A549 (cell line): ENCODE results near the gene CD48.

ENCODE experiments used
- CEBPB ChIP-seq, 2 experiments: fragments of >200 bp in 1 of 2; sonication (Bioruptor Twin) in 1 of 2; formaldehyde crosslinking in 1 of 2; IDR thresholded peaks; 2 replicates each; pipeline ENCODE4 v1.6.1; 2012 to 2016
- CHD2 ChIP-seq: fragments of 150-350 bp; IDR thresholded peaks from 2 replicates; pipeline ENCODE4 v1.6.1; 2014; ENCODE audit warnings: low read length; ENCODE audit not compliant: partially characterized antibody
- CHD4 ChIP-seq: fragments of 200-600 bp; sonication (generic); IDR thresholded peaks from 2 replicates; pipeline ENCODE4 v1.6.1; 2016; ENCODE audit warnings: antibody characterized with exemption, mild to moderate bottlenecking, borderline replicate concordance
- CTCF ChIP-seq: fragments of >200 bp; sonication (Bioruptor Twin); formaldehyde crosslinking; IDR thresholded peaks from 3 replicates; pipeline ENCODE4 v1.5.1; 2016
- EP300 ChIP-seq, 2 experiments: fragments of >200 bp; sonication (Bioruptor Twin); formaldehyde crosslinking; IDR thresholded peaks; 2 replicates in 1 of 2; 3 replicates in 1 of 2; pipeline ENCODE4 v1.6.1; 2016 to 2017
- MAX ChIP-seq: IDR thresholded peaks from 2 replicates; pipeline ENCODE4 v1.6.1; 2012
- POLR2A ChIP-seq: IDR thresholded peaks from 2 replicates; pipeline ENCODE4 v1.6.1; 2012; ENCODE audit warnings: mild to moderate bottlenecking, low read length
- RAD21 ChIP-seq, 2 experiments: fragments of >200 bp in 1 of 2; sonication (Bioruptor Twin) in 1 of 2; formaldehyde crosslinking in 1 of 2; IDR thresholded peaks in 1 of 2; conservative IDR thresholded peaks in 1 of 2; 2 replicates in 1 of 2; 3 replicates in 1 of 2; pipeline ENCODE4 v1.6.1; 2012 to 2018; ENCODE audit warnings: inconsistent platforms in 1 of 2
- RCOR1 ChIP-seq: fragments of 150-350 bp; IDR thresholded peaks from 2 replicates; pipeline ENCODE4 v1.6.1; 2014; ENCODE audit warnings: antibody characterized with exemption, low read length, low read depth
- SREBF2 ChIP-seq: fragments of 450-650 bp; IDR thresholded peaks from 2 replicates; pipeline ENCODE4 v1.6.1; 2014; ENCODE audit warnings: mild to moderate bottlenecking, moderate library complexity
- USF2 ChIP-seq: fragments of 450-650 bp; IDR thresholded peaks from 2 replicates; pipeline ENCODE4 v1.6.1; 2014; ENCODE audit warnings: antibody characterized with exemption

GRCh38 chr1:160748181-160748877, 36.7 kb upstream of the CD48 start:
- TF ChIP-seq RAD21 (conservative IDR thresholded peaks at IDR 0.05 in 1 of 2, IDR thresholded peaks at IDR 0.05 in 1 of 2) (peak in 1 of 2 experiments; percentile 43; a peak in 3 of 5 replicates), POLR2A (no peak), CTCF (peak; percentile 42), CHD4 (no peak), RCOR1 (no peak), CHD2 (no peak), MAX (no peak), USF2 (no peak), CEBPB (IDR thresholded peaks at IDR 0.05) (no peak), EP300 (IDR thresholded peaks at IDR 0.05) (no peak), SREBF2 (no peak)
